ENCODE results near the gene CKS2. TPM values are rescaled to one million over a fixed set of nuclear protein-coding genes. Genes with fewer than 3 reads are reported as not detected.

Gene CKS2
- total and polyA plus RNA-seq, 7 donors, result 3.6 to 170 (median 14.4) TPM

DNA sequence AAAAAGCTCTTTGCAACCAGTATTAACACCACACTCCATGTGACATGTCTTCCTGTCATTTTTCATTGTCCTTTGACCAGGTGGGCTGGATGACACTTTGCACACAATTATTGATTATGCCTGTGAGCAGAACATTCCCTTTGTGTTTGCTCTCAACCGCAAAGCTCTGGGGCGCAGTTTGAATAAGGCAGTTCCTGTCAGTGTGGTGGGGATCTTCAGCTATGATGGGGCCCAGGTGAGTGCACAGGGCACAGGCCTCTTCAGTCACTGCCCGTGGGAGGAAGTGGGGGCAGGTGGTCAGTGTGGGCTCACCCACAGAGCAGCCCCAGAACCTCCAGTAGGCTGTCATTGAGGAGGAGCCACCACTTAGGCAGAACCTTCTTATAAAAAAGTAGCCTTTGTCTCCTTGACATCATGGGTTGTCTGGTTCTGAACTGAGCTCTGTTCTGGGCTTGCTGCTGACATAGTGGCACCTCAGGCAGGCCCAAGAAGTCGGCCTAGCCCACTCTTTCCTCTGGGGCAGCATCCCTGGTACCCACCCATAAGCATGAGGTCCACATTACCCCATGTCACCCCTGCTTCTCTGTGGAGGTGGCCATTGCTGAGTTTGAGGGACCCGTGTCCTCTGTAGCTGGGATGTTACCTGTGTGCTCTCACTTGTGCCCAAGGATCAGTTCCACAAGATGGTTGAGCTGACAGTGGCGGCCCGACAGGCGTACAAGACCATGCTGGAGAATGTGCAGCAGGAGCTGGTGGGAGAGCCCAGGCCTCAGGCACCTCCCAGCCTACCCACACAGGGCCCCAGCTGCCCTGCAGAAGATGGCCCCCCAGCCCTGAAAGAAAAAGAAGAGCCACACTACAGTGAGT lies 46.6 kb downstream of the CKS2 start:
- Histone ChIP-seq H3K27ac (peak overlapping the region; percentile 81), H3K36me3 (ENCODE audit: insufficient read depth in 1 of 2, low read depth in 1 of 2) (peaks cover 8 to 95% of the 10 kb centered on the region in 2 donors), H3K9me3 (no peaks in the 10 kb centered on the region), H3K27me3 (ENCODE audit: insufficient read depth in 3 of 3, low read length in 2 of 3) (no peaks in the 10 kb centered on the region), H3K4me3 (no peak overlapping the region), H3K4me1 (peaks cover 30% of the 10 kb centered on the region)
- intact Hi-C loops (cut with DNase I), result no loop called here
- DNase-seq (no peak), ATAC-seq (no peak)
- WGBS, 3 donors, result 94 to 96% (median 96%) methylated on average over 8 of the region's 8 CpGs
- TF ChIP-seq, protein P1, sequence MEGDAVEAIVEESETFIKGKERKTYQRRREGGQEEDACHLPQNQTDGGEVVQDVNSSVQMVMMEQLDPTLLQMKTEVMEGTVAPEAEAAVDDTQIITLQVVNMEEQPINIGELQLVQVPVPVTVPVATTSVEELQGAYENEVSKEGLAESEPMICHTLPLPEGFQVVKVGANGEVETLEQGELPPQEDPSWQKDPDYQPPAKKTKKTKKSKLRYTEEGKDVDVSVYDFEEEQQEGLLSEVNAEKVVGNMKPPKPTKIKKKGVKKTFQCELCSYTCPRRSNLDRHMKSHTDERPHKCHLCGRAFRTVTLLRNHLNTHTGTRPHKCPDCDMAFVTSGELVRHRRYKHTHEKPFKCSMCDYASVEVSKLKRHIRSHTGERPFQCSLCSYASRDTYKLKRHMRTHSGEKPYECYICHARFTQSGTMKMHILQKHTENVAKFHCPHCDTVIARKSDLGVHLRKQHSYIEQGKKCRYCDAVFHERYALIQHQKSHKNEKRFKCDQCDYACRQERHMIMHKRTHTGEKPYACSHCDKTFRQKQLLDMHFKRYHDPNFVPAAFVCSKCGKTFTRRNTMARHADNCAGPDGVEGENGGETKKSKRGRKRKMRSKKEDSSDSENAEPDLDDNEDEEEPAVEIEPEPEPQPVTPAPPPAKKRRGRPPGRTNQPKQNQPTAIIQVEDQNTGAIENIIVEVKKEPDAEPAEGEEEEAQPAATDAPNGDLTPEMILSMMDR (IDR thresholded peaks at IDR 0.05), result no peak

DNA sequence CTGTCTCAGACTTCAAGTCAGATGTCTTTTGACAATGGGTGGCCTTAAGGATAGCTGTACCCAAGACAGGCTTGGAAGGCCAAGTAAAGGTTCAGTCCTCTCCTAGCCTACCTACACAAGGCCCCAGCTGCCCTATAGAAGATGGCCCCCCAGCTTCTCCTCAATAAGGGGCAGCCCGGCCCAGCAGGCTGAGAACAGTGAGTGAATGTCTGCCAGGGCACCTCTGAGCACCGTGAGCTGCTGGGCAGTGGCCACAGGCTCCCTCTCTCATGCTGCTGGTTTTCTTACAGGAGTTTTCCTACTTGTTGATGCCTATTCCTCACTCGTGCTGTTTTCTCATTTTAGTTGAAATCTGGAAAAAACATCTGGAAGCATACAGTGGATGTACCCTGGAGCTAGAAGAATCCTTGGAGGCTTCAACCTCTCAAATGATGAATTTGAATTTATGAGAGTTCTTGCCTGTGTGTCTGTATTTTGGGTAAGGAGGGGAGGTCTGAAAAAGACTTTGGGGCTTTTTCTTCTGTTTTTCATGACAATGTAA lies 47.5 kb downstream of the CKS2 start:
- intact Hi-C loops (cut with DNase I), result no loop called here
- TF ChIP-seq, protein P1 (IDR thresholded peaks at IDR 0.05), result no peak
- Histone ChIP-seq H3K9me3 (no peaks in the 10 kb centered on the region), H3K4me1 (peaks cover 26% of the 10 kb centered on the region), H3K27me3 (ENCODE audit: insufficient read depth in 3 of 3, low read length in 2 of 3) (no peaks in the 10 kb centered on the region), H3K27ac (peak overlapping the region; percentile 81), H3K36me3 (ENCODE audit: insufficient read depth in 1 of 2, low read depth in 1 of 2) (peaks cover 8 to 95% of the 10 kb centered on the region in 2 donors), H3K4me3 (no peak overlapping the region)
- ATAC-seq (no peak), DNase-seq (no peak)
- WGBS, 3 donors, result 53 to 76% (median 54%) methylated on average over 3 of the region's 3 CpGs

DNA sequence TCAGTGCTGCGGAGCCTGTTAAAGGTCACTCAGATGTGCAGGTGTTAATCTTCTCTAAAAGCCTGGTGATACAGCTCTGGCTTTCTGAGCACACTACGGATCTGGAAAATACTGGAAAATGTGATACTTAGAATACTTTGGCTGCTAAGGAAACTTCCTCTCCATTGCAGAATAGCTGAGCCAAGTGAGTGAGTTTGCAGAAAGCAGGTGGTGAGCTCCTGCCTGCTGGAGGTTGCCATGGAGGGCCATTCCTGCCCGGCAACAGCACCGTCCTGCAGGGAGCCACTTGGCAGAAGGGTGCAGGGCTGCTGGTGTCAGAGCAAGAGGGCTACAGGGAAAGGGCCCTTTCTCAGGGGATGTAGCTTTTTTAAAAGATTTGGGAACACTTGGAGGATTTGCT lies 48.0 kb downstream of the CKS2 start:
- ATAC-seq, result peak; percentile 75 to 85 (median 82)

DNA sequence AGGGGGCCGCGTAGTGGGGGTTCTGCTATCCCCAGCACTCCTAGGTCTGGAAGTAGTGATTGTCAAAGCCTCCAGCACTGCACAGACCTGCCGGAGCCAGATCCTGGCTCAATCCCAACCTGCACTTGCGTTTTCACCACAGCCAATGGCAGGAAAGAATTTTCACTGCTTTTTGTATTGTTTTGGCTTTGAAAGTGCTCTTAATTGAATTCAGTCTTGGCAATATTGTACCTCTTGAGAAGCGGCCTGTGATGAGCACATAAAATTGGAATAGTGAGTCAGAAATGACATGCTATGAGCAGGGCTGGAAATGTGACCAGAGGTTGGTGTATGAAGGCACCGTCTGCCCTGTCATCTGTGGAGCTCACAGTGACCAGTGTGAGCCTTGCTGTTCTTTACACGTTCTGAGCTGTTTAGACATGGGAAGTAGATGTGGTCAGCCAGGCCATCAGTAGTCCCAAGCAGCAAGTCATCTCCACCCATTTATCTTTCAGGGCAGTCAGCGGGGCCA lies 48.8 kb downstream of the CKS2 start:
- WGBS, 3 donors, result 49 to 62% (median 50%) methylated on average over 8 of the region's 8 CpGs
- Histone ChIP-seq H3K27ac (peak overlapping the region; percentile 81), H3K36me3 (ENCODE audit: insufficient read depth in 1 of 2, low read depth in 1 of 2) (peaks cover 7 to 87% of the 10 kb centered on the region in 2 donors), H3K27me3 (ENCODE audit: insufficient read depth in 3 of 3, low read length in 2 of 3) (no peaks in the 10 kb centered on the region), H3K9me3 (no peaks in the 10 kb centered on the region), H3K4me1 (peaks cover 26% of the 10 kb centered on the region), H3K4me3 (no peak overlapping the region)
- TF ChIP-seq, protein P1 (IDR thresholded peaks at IDR 0.05), result no peak
- peak; percentile 61 to 70 (median 65) for ATAC-seq
- no peak for DNase-seq
- intact Hi-C loops (cut with DNase I), result no loop called here

More for the DNA sequence above, 48.0 kb downstream of the CKS2 start:
- Histone ChIP-seq H3K4me3 (no peak overlapping the region), H3K4me1 (peaks cover 26% of the 10 kb centered on the region), H3K9me3 (no peaks in the 10 kb centered on the region), H3K27ac (peak overlapping the region; percentile 81), H3K36me3 (ENCODE audit: insufficient read depth in 1 of 2, low read depth in 1 of 2) (peaks cover 8 to 95% of the 10 kb centered on the region in 2 donors), H3K27me3 (ENCODE audit: insufficient read depth in 3 of 3, low read length in 2 of 3) (no peaks in the 10 kb centered on the region)
- intact Hi-C loops (cut with DNase I), result no loop called here
- WGBS, 3 donors, result 13 to 23% (median 16%) methylated on average over 4 of the region's 4 CpGs
- TF ChIP-seq, protein P1 (IDR thresholded peaks at IDR 0.05), result no peak
- DNase-seq, result peak in 1 of 2 donors; percentile 75

All from psoas muscle (tissue), 8 donors.